ENCODE results near the gene TMEM33.

Gene TMEM33

GRCh38 chr4:41939016-41939626, 3.9 kb downstream of the TMEM33 start:
- DNase-seq (ENCODE audit: low read depth): no peak

GRCh38 chr4:41940834-41941233, 5.6 kb downstream of the TMEM33 start:
- DNase-seq (ENCODE audit: low read depth): no peak

- DNase-seq (ENCODE audit: low read depth): no peak
Observed at GRCh38 chr4:41943506-41943905, 8.3 kb downstream of the TMEM33 start.

- DNase-seq (ENCODE audit: low read depth): no peak
Observed at GRCh38 chr4:41944089-41944488, 8.9 kb downstream of the TMEM33 start.

GRCh38 chr4:41949531-41949930, 14.3 kb downstream of the TMEM33 start:
- DNase-seq (ENCODE audit: low read depth): peak; percentile 24

GRCh38 chr4:41957634-41958033, 22.4 kb downstream of the TMEM33 start:
- no peak for DNase-seq (ENCODE audit: low read depth)

GRCh38 chr4:41963105-41963504, 27.9 kb downstream of the TMEM33 start:
- DNase-seq (ENCODE audit: low read depth): no peak

GRCh38 chr4:41964401-41964800, 29.2 kb downstream of the TMEM33 start:
- DNase-seq (ENCODE audit: low read depth): no peak

GRCh38 chr4:41967392-41967791, 32.2 kb downstream of the TMEM33 start:
- no peak for DNase-seq (ENCODE audit: low read depth)

GRCh38 chr4:41969671-41970070, 34.4 kb downstream of the TMEM33 start:
- DNase-seq (ENCODE audit: low read depth): no peak

- no peak for DNase-seq (ENCODE audit: low read depth)
Observed at GRCh38 chr4:41975341-41975740, 40.1 kb downstream of the TMEM33 start.

- DNase-seq (ENCODE audit: low read depth): no peak
Observed at GRCh38 chr4:41976775-41977516, 41.7 kb downstream of the TMEM33 start.

GRCh38 chr4:41977709-41978108, 42.5 kb downstream of the TMEM33 start:
- no peak for DNase-seq (ENCODE audit: low read depth)

- no peak for DNase-seq (ENCODE audit: low read depth)
Observed at GRCh38 chr4:41981456-41981855, 46.2 kb downstream of the TMEM33 start, which contains the start of gene DCAF4L1. Gene DCAF4L1, plus strand, starts transcription at chr4:41981756. Its CDS starts 37 bp downstream, at chr4:41981793.

- no peak for DNase-seq (ENCODE audit: low read depth)
Observed at GRCh38 chr4:41982716-41983115, 47.5 kb downstream of the TMEM33 start.

- no peak for DNase-seq (ENCODE audit: low read depth)
Observed at GRCh38 chr4:41985151-41985550, 49.9 kb downstream of the TMEM33 start.

- DNase-seq (ENCODE audit: low read depth): no peak
Observed at GRCh38 chr4:41989994-41990364, 54.8 kb downstream of the TMEM33 start.

GRCh38 chr4:41990365-41991111, 55.3 kb downstream of the TMEM33 start, which contains the start of gene SLC30A9:
Gene SLC30A9, plus strand, starts transcription at chr4:41990530. Its CDS starts 122 bp downstream, at chr4:41990652.
- DNase-seq (ENCODE audit: low read depth): peak; percentile 87

GRCh38 chr4:41991916-41992767, 56.9 kb downstream of the TMEM33 start:
- no peak for DNase-seq (ENCODE audit: low read depth)

GRCh38 chr4:41992967-41993857, 58.0 kb downstream of the TMEM33 start:
- DNase-seq (ENCODE audit: low read depth): no peak

GRCh38 chr4:41994461-41994985, 59.3 kb downstream of the TMEM33 start:
- DNase-seq (ENCODE audit: low read depth): no peak
